Thyroid gland (tissue), 4 donors: ENCODE results near the gene PTPN23.

Experiments used
- POLR2A ChIP-seq, 2 donors: fragments of 450-650 bp; IDR thresholded peaks; one replicate each; pipeline ENCODE4 v1.6.1; 2017; ENCODE audit warnings: antibody characterized with exemption in 2 of 2, mild to moderate bottlenecking in 2 of 2, moderate library complexity in 1 of 2
- TF ChIP-seq, protein P1 (sequence below), 6 experiments: fragments of 200-600 bp in 3 of 6; fragments of 450-650 bp in 3 of 6; sonication (generic) in 3 of 6; IDR thresholded peaks; one replicate each; pipeline ENCODE4 v1.5.1; 2016 to 2019; ENCODE audit warnings: antibody characterized with exemption in 6 of 6, mild to moderate bottlenecking in 2 of 6, inconsistent platforms in 1 of 6, moderate library complexity in 1 of 6

- TF ChIP-seq, protein P1, sequence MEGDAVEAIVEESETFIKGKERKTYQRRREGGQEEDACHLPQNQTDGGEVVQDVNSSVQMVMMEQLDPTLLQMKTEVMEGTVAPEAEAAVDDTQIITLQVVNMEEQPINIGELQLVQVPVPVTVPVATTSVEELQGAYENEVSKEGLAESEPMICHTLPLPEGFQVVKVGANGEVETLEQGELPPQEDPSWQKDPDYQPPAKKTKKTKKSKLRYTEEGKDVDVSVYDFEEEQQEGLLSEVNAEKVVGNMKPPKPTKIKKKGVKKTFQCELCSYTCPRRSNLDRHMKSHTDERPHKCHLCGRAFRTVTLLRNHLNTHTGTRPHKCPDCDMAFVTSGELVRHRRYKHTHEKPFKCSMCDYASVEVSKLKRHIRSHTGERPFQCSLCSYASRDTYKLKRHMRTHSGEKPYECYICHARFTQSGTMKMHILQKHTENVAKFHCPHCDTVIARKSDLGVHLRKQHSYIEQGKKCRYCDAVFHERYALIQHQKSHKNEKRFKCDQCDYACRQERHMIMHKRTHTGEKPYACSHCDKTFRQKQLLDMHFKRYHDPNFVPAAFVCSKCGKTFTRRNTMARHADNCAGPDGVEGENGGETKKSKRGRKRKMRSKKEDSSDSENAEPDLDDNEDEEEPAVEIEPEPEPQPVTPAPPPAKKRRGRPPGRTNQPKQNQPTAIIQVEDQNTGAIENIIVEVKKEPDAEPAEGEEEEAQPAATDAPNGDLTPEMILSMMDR (IDR thresholded peaks at IDR 0.05), result no peak
- TF ChIP-seq POLR2A (IDR thresholded peaks at IDR 0.05), result no peak
These were observed 39.2 kb downstream of the PTPN23 start for GRCh38 chr3:47420044-47420430.
